ENCODE results near the gene LMO7.
"Not testable (repeated sequence)": the region's sequence is repeated elsewhere in the genome, so short reads cannot be mapped to it uniquely, and the experiment has no call there.

LMO7 gene

GRCh38 chr13:75693227-75693626 lies 57.1 kb downstream of the LMO7 start:
- DNase-seq (ENCODE audit: extremely low spot score, insufficient read length, low read depth) (no peak), FAIRE-seq (no peak)

- DNase-seq (ENCODE audit: extremely low spot score, insufficient read length, low read depth) = no peak
- no peak for FAIRE-seq
These were observed 58.6 kb downstream of the LMO7 start for GRCh38 chr13:75694722-75695121.

GRCh38 chr13:75695908-75696307 lies 59.8 kb downstream of the LMO7 start:
- FAIRE-seq = peak; percentile 91

GRCh38 chr13:75699062-75699461 lies 62.9 kb downstream of the LMO7 start:
- no peak for DNase-seq (ENCODE audit: extremely low spot score, insufficient read length, low read depth)
- FAIRE-seq = no peak

More at GRCh38 chr13:75695908-75696307, 59.8 kb downstream of the LMO7 start:
- peak; percentile 20 for DNase-seq (ENCODE audit: extremely low spot score, insufficient read length, low read depth)

GRCh38 chr13:75699717-75700116 lies 63.6 kb downstream of the LMO7 start:
- DNase-seq (ENCODE audit: extremely low spot score, insufficient read length, low read depth); FAIRE-seq: not testable (repeated sequence)

- DNase-seq (ENCODE audit: extremely low spot score, insufficient read length, low read depth) = no peak
- no peak for FAIRE-seq
These were observed 64.4 kb downstream of the LMO7 start for GRCh38 chr13:75700552-75700951.

GRCh38 chr13:75702476-75702875 lies 66.3 kb downstream of the LMO7 start:
- FAIRE-seq (no peak), DNase-seq (ENCODE audit: extremely low spot score, insufficient read length, low read depth) (no peak)

GRCh38 chr13:75703769-75704168 lies 67.6 kb downstream of the LMO7 start:
- no peak for DNase-seq (ENCODE audit: extremely low spot score, insufficient read length, low read depth)
- no peak for FAIRE-seq

GRCh38 chr13:75704194-75704926 lies 68.2 kb downstream of the LMO7 start:
- no peak for FAIRE-seq

GRCh38 chr13:75704927-75705288 lies 68.8 kb downstream of the LMO7 start:
- no peak for FAIRE-seq
- no peak for DNase-seq (ENCODE audit: extremely low spot score, insufficient read length, low read depth)

More at GRCh38 chr13:75704194-75704926, 68.2 kb downstream of the LMO7 start:
- DNase-seq (ENCODE audit: extremely low spot score, insufficient read length, low read depth) = no peak

- DNase-seq (ENCODE audit: extremely low spot score, insufficient read length, low read depth) = no peak
- FAIRE-seq = no peak
These were observed 69.3 kb downstream of the LMO7 start for GRCh38 chr13:75705395-75705794.

GRCh38 chr13:75705908-75706307 lies 69.8 kb downstream of the LMO7 start:
- FAIRE-seq (no peak), DNase-seq (ENCODE audit: extremely low spot score, insufficient read length, low read depth) (no peak)

GRCh38 chr13:75713852-75714251 lies 77.7 kb downstream of the LMO7 start:
- FAIRE-seq (peak; percentile 38), DNase-seq (ENCODE audit: extremely low spot score, insufficient read length, low read depth) (no peak)

- peak; percentile 59 for FAIRE-seq
- no peak for DNase-seq (ENCODE audit: extremely low spot score, insufficient read length, low read depth)
These were observed 79.7 kb downstream of the LMO7 start for GRCh38 chr13:75715601-75716523.

GRCh38 chr13:75717525-75717924 lies 81.4 kb downstream of the LMO7 start:
- FAIRE-seq (no peak), DNase-seq (ENCODE audit: extremely low spot score, insufficient read length, low read depth) (no peak)

- no peak for DNase-seq (ENCODE audit: extremely low spot score, insufficient read length, low read depth)
- FAIRE-seq = no peak
These were observed 85.2 kb downstream of the LMO7 start for GRCh38 chr13:75721307-75721706.

GRCh38 chr13:75723901-75724300 lies 87.8 kb downstream of the LMO7 start:
- DNase-seq (ENCODE audit: extremely low spot score, insufficient read length, low read depth) (no peak), FAIRE-seq (no peak)

GRCh38 chr13:75724752-75725517 lies 88.8 kb downstream of the LMO7 start:
- FAIRE-seq (no peak), DNase-seq (ENCODE audit: extremely low spot score, insufficient read length, low read depth) (no peak)

GRCh38 chr13:75725736-75726135 lies 89.6 kb downstream of the LMO7 start:
- FAIRE-seq (no peak), DNase-seq (ENCODE audit: extremely low spot score, insufficient read length, low read depth) (no peak)

- DNase-seq (ENCODE audit: extremely low spot score, insufficient read length, low read depth) (no peak), FAIRE-seq (no peak)
These were observed 90.2 kb downstream of the LMO7 start for GRCh38 chr13:75726306-75726705.
